Endothelial cell (in vitro differentiated cells): ENCODE measurements around the gene JMJD8. TPM values are rescaled to one million over a fixed set of nuclear protein-coding genes. Genes with fewer than 3 reads are reported as not detected.

Source experiments
- DNase-seq: peaks from one replicate; pipeline ENCODE4 v3.0.0; 2021; ENCODE audit warnings: low spot score
- H3K27ac Mint-ChIP-seq: one replicate; pipeline ENCODE4 v1.8.0; 2021; ENCODE audit warnings: mixed read lengths, inconsistent platforms; ENCODE audit not compliant: unreplicated experiment
- H3K27me3 Mint-ChIP-seq: one replicate; pipeline ENCODE4 v1.8.0; 2021; ENCODE audit warnings: mild to moderate bottlenecking, moderate library complexity, mixed read lengths, inconsistent platforms; ENCODE audit not compliant: unreplicated experiment
- H3K36me3 Mint-ChIP-seq: one replicate; pipeline ENCODE4 v1.8.0; 2021; ENCODE audit warnings: mild to moderate bottlenecking, low read depth, mixed read lengths, inconsistent platforms; ENCODE audit not compliant: unreplicated experiment
- H3K4me1 Mint-ChIP-seq: one replicate; pipeline ENCODE4 v1.8.0; 2021; ENCODE audit warnings: mild to moderate bottlenecking, mixed read lengths, inconsistent platforms; ENCODE audit not compliant: unreplicated experiment
- H3K4me3 Mint-ChIP-seq: one replicate; pipeline ENCODE4 v1.8.0; 2021; ENCODE audit warnings: mild to moderate bottlenecking, mixed read lengths, inconsistent platforms; ENCODE audit not compliant: unreplicated experiment
- H3K9me3 Mint-ChIP-seq: one replicate; pipeline ENCODE4 v1.8.0; 2021; ENCODE audit warnings: mixed read lengths, inconsistent platforms; ENCODE audit not compliant: unreplicated experiment
- CTCF ChIP-seq: fragments of 200-600 bp; sonication (generic); IDR thresholded peaks from one replicate; pipeline ENCODE4 v1.5.0; 2021; ENCODE audit warnings: antibody characterized with exemption; ENCODE audit not compliant: unreplicated experiment
- total RNA-seq: library from RNA; stranded (reverse); fragmentation: NEBNext Ultra II Directional; extraction: Animal tissue kit (Norgen Biotek cat#: 25700); gene quantifications from one replicate; pipeline ENCODE4 v1.2.1, GENCODE V29; 2021; ENCODE audit not compliant: unreplicated experiment

The JMJD8 gene
- total RNA-seq, 1 donor from 2014 or later, result 31.6 TPM

GRCh38 chr16:708959-709358, 24.8 kb upstream of the JMJD8 start:
- no peaks in the 10 kb centered on the region for H3K36me3 Mint-ChIP-seq
- no peak overlapping the region for H3K27ac Mint-ChIP-seq
- DNase-seq, result no peak
- no peaks in the 10 kb centered on the region for H3K9me3 Mint-ChIP-seq
- no peak for TF ChIP-seq CTCF
- H3K4me3 Mint-ChIP-seq, result no peak overlapping the region
- H3K4me1 Mint-ChIP-seq, result no peaks in the 10 kb centered on the region
- peaks cover 25% of the 10 kb centered on the region for H3K27me3 Mint-ChIP-seq

GRCh38 chr16:708019-708418, 23.9 kb upstream of the JMJD8 start:
- Mint-ChIP-seq H3K36me3 (no peaks in the 10 kb centered on the region), H3K27me3 (peaks cover 23% of the 10 kb centered on the region), H3K9me3 (no peaks in the 10 kb centered on the region), H3K27ac (no peak overlapping the region), H3K4me3 (no peak overlapping the region), H3K4me1 (no peaks in the 10 kb centered on the region)
- no peak for DNase-seq
- no peak for TF ChIP-seq CTCF

GRCh38 chr16:707062-707538, 23.0 kb upstream of the JMJD8 start:
- Mint-ChIP-seq H3K4me1 (no peaks in the 10 kb centered on the region), H3K4me3 (no peak overlapping the region), H3K9me3 (no peaks in the 10 kb centered on the region), H3K36me3 (no peaks in the 10 kb centered on the region), H3K27ac (no peak overlapping the region), H3K27me3 (peaks cover 25% of the 10 kb centered on the region)
- no peak for DNase-seq
- no peak for TF ChIP-seq CTCF

DNA sequence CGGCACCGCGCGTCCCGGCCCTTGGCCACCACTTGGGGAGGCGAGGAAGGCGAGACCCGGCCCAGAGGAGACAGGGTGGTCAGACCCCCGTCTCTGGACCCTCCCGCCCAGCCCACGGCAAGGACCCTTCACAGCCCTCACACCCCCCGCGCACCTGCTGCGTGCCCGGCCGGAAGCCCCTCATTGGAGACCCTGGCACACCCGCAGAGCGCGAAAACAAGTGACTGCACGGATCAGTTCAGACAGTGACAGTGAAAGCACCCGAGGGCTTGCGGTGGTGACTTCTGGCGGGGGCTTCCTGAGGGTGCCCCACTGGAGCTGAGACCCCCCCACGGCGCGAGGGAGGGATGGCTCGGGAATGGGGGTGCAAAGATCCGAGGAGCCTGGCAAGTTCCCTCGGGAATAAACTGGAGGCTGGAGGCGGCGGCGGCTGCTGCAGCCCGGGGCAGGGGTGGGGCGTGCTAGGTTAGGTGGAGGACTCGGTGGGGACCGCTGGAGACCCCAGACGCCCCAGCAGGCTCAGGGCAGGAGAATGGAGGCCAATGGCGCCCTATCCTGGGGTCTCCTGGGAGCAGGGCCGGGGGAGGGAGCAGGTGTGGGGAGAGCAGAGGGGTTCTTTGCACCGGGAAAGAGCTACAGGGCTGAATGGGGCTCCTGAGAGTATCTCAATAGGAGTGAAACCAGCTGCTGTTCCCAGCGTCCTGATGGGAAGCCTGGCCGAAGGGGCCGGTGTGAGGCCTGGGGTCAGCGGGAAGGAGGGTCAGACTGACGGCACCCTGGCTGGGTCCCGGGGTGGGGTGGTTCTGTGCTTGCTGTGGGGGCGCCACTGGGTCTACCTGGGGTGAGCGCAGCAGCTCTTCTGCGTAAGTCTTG, 22.3 kb upstream of the JMJD8 start:
- no peaks in the 10 kb centered on the region for H3K4me1 Mint-ChIP-seq
- no peak for DNase-seq
- H3K27me3 Mint-ChIP-seq, result peaks cover 28% of the 10 kb centered on the region
- TF ChIP-seq CTCF, result no peak
- H3K4me3 Mint-ChIP-seq, result no peak overlapping the region
- H3K27ac Mint-ChIP-seq, result no peak overlapping the region
- no peaks in the 10 kb centered on the region for H3K9me3 Mint-ChIP-seq
- H3K36me3 Mint-ChIP-seq, result no peaks in the 10 kb centered on the region
